H9 (cell line): ENCODE results near the gene AKNAD1. TPM values are rescaled to one million over a fixed set of nuclear protein-coding genes. Genes with fewer than 3 reads are reported as not detected.

Experiments
- DNase-seq: peaks from one replicate; pipeline ENCODE4 v3.0.0-alpha.2; 2017
- H2AFZ ChIP-seq: one replicate; pipeline ENCODE4 v1.6.1; 2013; ENCODE audit warnings: mild to moderate bottlenecking, low read length, control low read depth, moderate library complexity
- H2AK5ac ChIP-seq: 2 replicates; pipeline ENCODE4 v1.6.1; 2013; ENCODE audit warnings: low read length, control low read depth, mixed read lengths; ENCODE audit not compliant: insufficient read length
- H2BK120ac ChIP-seq: one replicate; pipeline ENCODE4 v1.6.1; 2013; ENCODE audit warnings: low read depth, mild to moderate bottlenecking, low read length, control low read depth, inconsistent platforms; ENCODE audit not compliant: poor library complexity, severe bottlenecking
- H2BK12ac ChIP-seq: 2 replicates; pipeline ENCODE4 v1.6.1; 2013; ENCODE audit warnings: low read length, control low read depth, mixed read lengths, low read depth; ENCODE audit not compliant: insufficient read length
- H2BK15ac ChIP-seq: 2 replicates; pipeline ENCODE4 v1.6.1; 2013; ENCODE audit warnings: low read depth, low read length, control low read depth
- H2BK20ac ChIP-seq: one replicate; pipeline ENCODE4 v1.6.1; 2013; ENCODE audit warnings: low read depth, mild to moderate bottlenecking, low read length, control low read depth, inconsistent platforms; ENCODE audit not compliant: poor library complexity, severe bottlenecking
- H2BK5ac ChIP-seq: 2 replicates; pipeline ENCODE4 v1.6.1; 2013; ENCODE audit warnings: low read length, control low read depth, mixed read lengths; ENCODE audit not compliant: insufficient read length
- H3K14ac ChIP-seq: 2 replicates; pipeline ENCODE4 v1.6.1; 2013; ENCODE audit warnings: low read length, control low read depth; ENCODE audit not compliant: insufficient read depth
- H3K18ac ChIP-seq: 2 replicates; pipeline ENCODE4 v1.6.1; 2013; ENCODE audit warnings: low read depth, mild to moderate bottlenecking, mixed read lengths, low read length, control low read depth; ENCODE audit not compliant: insufficient read length
- H3K23ac ChIP-seq: 2 replicates; pipeline ENCODE4 v1.6.1; 2013; ENCODE audit warnings: low read length, control low read depth, mixed read lengths, low read depth; ENCODE audit not compliant: insufficient read length
- H3K23me2 ChIP-seq: 2 replicates; pipeline ENCODE4 v1.6.1; 2013; ENCODE audit warnings: low read depth, mild to moderate bottlenecking, mixed read lengths, low read length, control low read depth; ENCODE audit not compliant: insufficient read length, poor library complexity, severe bottlenecking
- H3K27ac ChIP-seq: 2 replicates; pipeline ENCODE4 v1.5.1; 2013; ENCODE audit warnings: low read length, control low read depth, mixed read lengths, low read depth; ENCODE audit not compliant: insufficient read length
- H3K27me3 ChIP-seq: 2 replicates; pipeline ENCODE4 v1.6.1; 2013; ENCODE audit warnings: low read length, control low read depth, inconsistent platforms; ENCODE audit not compliant: insufficient read depth
- H3K4ac ChIP-seq: 2 replicates; pipeline ENCODE4 v1.6.1; 2013; ENCODE audit warnings: low read depth, mild to moderate bottlenecking, control low read depth, inconsistent platforms, low read length, moderate library complexity
- H3K4me1 ChIP-seq: 2 replicates; pipeline ENCODE4 v1.6.1; 2013; ENCODE audit warnings: low read length, control low read depth, inconsistent platforms; ENCODE audit not compliant: insufficient read depth
- H3K4me2 ChIP-seq: 2 replicates; pipeline ENCODE4 v1.6.1; 2013; ENCODE audit warnings: low read length, control low read depth, mixed read lengths; ENCODE audit not compliant: insufficient read length, insufficient read depth
- H3K56ac ChIP-seq: 2 replicates; pipeline ENCODE4 v1.6.1; 2013; ENCODE audit warnings: low read depth, mild to moderate bottlenecking, mixed read lengths, low read length, control low read depth; ENCODE audit not compliant: insufficient read length
- H3K79me1 ChIP-seq: 2 replicates; pipeline ENCODE4 v1.6.1; 2013; ENCODE audit warnings: low read depth, mild to moderate bottlenecking, moderate library complexity, low read length, control low read depth, inconsistent platforms; ENCODE audit not compliant: insufficient read depth, poor library complexity, severe bottlenecking
- H3K79me2 ChIP-seq: 2 replicates; pipeline ENCODE4 v1.6.1; 2013; ENCODE audit warnings: low read length, control low read depth, inconsistent platforms; ENCODE audit not compliant: insufficient read depth
- H3K9ac ChIP-seq: 2 replicates; pipeline ENCODE4 v1.6.1; 2013; ENCODE audit warnings: low read length, control low read depth, mixed read lengths; ENCODE audit not compliant: insufficient read length; ENCODE audit errors: extremely low read depth
- H3K9me3 ChIP-seq: one replicate; pipeline ENCODE4 v1.6.1; 2013; ENCODE audit warnings: low read depth, low read length, inconsistent platforms; ENCODE audit not compliant: control insufficient read depth
- H3T11ph ChIP-seq: one replicate; pipeline ENCODE4 v1.6.1; 2013; ENCODE audit warnings: mild to moderate bottlenecking, low read length, control low read depth, inconsistent platforms
- H4K20me1 ChIP-seq: one replicate; pipeline ENCODE4 v1.6.1; 2013; ENCODE audit not compliant: control insufficient read depth, insufficient read length, insufficient read depth
- H4K5ac ChIP-seq: 2 replicates; pipeline ENCODE4 v1.6.1; 2013; ENCODE audit warnings: low read depth, mild to moderate bottlenecking, mixed read lengths, low read length, control low read depth; ENCODE audit not compliant: insufficient read length
- H4K8ac ChIP-seq: replicated peaks from 2 replicates; pipeline ENCODE4 v1.6.1; 2013; ENCODE audit warnings: low read length, control low read depth, mixed read lengths, low read depth; ENCODE audit not compliant: insufficient read length
- H4K91ac ChIP-seq: 2 replicates; pipeline ENCODE4 v1.6.1; 2013; ENCODE audit warnings: low read depth, mild to moderate bottlenecking, moderate library complexity, mixed read lengths, low read length, control low read depth; ENCODE audit not compliant: insufficient read length
- H3K27ac Mint-ChIP-seq, 3 experiments: 2 replicates in 2 of 3; 3 replicates in 1 of 3; pipeline ENCODE4 v1.8.0; 2020 to 2021; ENCODE audit warnings: mixed read lengths in 3 of 3, mild to moderate bottlenecking in 1 of 3, moderate library complexity in 1 of 3
- H3K27me3 Mint-ChIP-seq: 2 replicates; pipeline ENCODE4 v1.8.0; 2021; ENCODE audit warnings: low read depth, mild to moderate bottlenecking, moderate library complexity, mixed read lengths
- H3K36me3 Mint-ChIP-seq, 3 experiments: 2 replicates in 2 of 3; 3 replicates in 1 of 3; pipeline ENCODE4 v1.8.0; 2020 to 2021; ENCODE audit warnings: low read depth in 3 of 3, mixed read lengths in 3 of 3; ENCODE audit not compliant: insufficient read depth in 1 of 3
- H3K4me1 Mint-ChIP-seq, 2 experiments: 2 replicates each; pipeline ENCODE4 v1.8.0; 2020; ENCODE audit warnings: mixed read lengths in 2 of 2
- H3K4me3 Mint-ChIP-seq, 2 experiments: 2 replicates in 1 of 2; 3 replicates in 1 of 2; pipeline ENCODE4 v1.8.0; 2020 to 2021; ENCODE audit warnings: mild to moderate bottlenecking in 2 of 2, mixed read lengths in 2 of 2, moderate library complexity in 1 of 2
- H3K9me3 Mint-ChIP-seq, 2 experiments: 2 replicates in 1 of 2; 3 replicates in 1 of 2; pipeline ENCODE4 v1.8.0; 2020; ENCODE audit warnings: mild to moderate bottlenecking in 2 of 2, mixed read lengths in 2 of 2, moderate library complexity in 1 of 2
- WGBS: extraction: QIAGEN DNeasy Blood & Tissue Kit; methylation state at CpG from one replicate; pipeline ENCODE4 v1.1.7; 2013; ENCODE audit warnings: missing lambda C conversion rate, low lambda C conversion rate, mixed read lengths; ENCODE audit not compliant: insufficient read length; ENCODE audit errors: extremely low coverage; 5-methylcytosine and 5-hydroxymethylcytosine counted together
- total RNA-seq: library from RNA; stranded (reverse); gene quantifications from 2 replicates; pipeline ENCODE4 v1.2.1, GENCODE V29; 2021
- TF ChIP-seq, protein P1 (sequence below): fragments of 200-600 bp; sonication (generic); conservative IDR thresholded peaks from 3 replicates; pipeline ENCODE4 v1.8.0; 2021; ENCODE audit warnings: antibody characterized with exemption, mild to moderate bottlenecking

Gene AKNAD1
- total RNA-seq, 1 experiment from 2014 or later: not detected

DNA sequence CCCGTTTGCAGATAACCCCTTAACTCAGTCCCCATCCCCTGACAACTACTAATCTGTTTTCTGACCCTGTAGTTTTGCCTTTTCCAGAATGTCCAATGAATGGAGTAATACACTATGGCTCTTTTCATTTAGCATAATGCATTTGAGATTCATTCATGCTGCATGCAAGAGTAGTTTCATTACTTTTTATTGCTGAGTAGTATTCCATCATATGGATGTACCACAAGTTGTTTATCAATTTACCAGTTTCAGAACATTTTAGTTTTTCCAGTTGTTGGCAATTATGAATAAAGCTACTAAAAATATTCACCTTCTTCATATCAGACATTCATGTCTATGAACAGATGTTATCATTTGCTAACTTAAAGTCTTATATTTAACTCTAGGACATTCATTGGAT lies 65.1 kb downstream of the AKNAD1 start:
- H3K14ac ChIP-seq: no peak overlapping the region
- no peaks in the 10 kb centered on the region for H3K4me1 ChIP-seq
- Mint-ChIP-seq H3K4me1 (no peaks in the 10 kb centered on the region), H3K36me3 (peaks cover 40 to 74% (median 73%) of the 10 kb centered on the region in 3 experiments), H3K9me3 (peaks cover 28 to 33% of the 10 kb centered on the region in 2 experiments), H3K4me3 (no peak overlapping the region), H3K27ac (no peak overlapping the region), H3K27me3 (no peaks in the 10 kb centered on the region)
- peaks cover 6% of the 10 kb centered on the region for H3K9me3 ChIP-seq
- no peak overlapping the region for H2AFZ ChIP-seq
- H2AK5ac ChIP-seq: no peak overlapping the region
- H3K9ac ChIP-seq: no peak overlapping the region
- no peak overlapping the region for H3K23ac ChIP-seq
- H3K56ac ChIP-seq: no peak overlapping the region
- no peak overlapping the region for H3T11ph ChIP-seq
- no peaks in the 10 kb centered on the region for H3K23me2 ChIP-seq
- TF ChIP-seq, protein P1, sequence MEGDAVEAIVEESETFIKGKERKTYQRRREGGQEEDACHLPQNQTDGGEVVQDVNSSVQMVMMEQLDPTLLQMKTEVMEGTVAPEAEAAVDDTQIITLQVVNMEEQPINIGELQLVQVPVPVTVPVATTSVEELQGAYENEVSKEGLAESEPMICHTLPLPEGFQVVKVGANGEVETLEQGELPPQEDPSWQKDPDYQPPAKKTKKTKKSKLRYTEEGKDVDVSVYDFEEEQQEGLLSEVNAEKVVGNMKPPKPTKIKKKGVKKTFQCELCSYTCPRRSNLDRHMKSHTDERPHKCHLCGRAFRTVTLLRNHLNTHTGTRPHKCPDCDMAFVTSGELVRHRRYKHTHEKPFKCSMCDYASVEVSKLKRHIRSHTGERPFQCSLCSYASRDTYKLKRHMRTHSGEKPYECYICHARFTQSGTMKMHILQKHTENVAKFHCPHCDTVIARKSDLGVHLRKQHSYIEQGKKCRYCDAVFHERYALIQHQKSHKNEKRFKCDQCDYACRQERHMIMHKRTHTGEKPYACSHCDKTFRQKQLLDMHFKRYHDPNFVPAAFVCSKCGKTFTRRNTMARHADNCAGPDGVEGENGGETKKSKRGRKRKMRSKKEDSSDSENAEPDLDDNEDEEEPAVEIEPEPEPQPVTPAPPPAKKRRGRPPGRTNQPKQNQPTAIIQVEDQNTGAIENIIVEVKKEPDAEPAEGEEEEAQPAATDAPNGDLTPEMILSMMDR: no peak
- H2BK20ac ChIP-seq: no peak overlapping the region
- H4K91ac ChIP-seq: no peak overlapping the region
- no peak overlapping the region for H2BK5ac ChIP-seq
- H4K5ac ChIP-seq: no peak overlapping the region
- no peaks in the 10 kb centered on the region for H3K27me3 ChIP-seq
- WGBS: no CpG with 5 or more reads among the region's 1 CpG
- no peak overlapping the region for H2BK120ac ChIP-seq
- H3K4ac ChIP-seq: no peak overlapping the region
- no peak overlapping the region for H4K8ac ChIP-seq
- DNase-seq: no peak
- no peak overlapping the region for H3K4me2 ChIP-seq
- H3K79me1 ChIP-seq: no peaks in the 10 kb centered on the region
- no peaks in the 10 kb centered on the region for H4K20me1 ChIP-seq
- H2BK12ac ChIP-seq: no peak overlapping the region
- H3K27ac ChIP-seq: no peak overlapping the region
- H3K18ac ChIP-seq: no peak overlapping the region
- no peaks in the 10 kb centered on the region for H3K79me2 ChIP-seq
- no peak overlapping the region for H2BK15ac ChIP-seq
